GM13977 (cell line): Measurements from ENCODE around the gene DDX56.
"Not testable (repeated sequence)": the region's sequence is repeated elsewhere in the genome, so short reads cannot be mapped to it uniquely, and the experiment has no call there.

ENCODE experiments used
- DNase-seq: peaks from one replicate; pipeline ENCODE4 v3.0.0; 2012; ENCODE audit warnings: low spot score
- in situ Hi-C: fragments of 300-500 bp; cut with MboI; formaldehyde crosslinking; loops from one replicate; pipeline ENCODE4 v1.12.0; 2022; ENCODE audit warnings: low sequenced_read_pairs, low pct_unique_long_range_greater_than_20kb, mixed read lengths, inconsistent platforms; ENCODE audit not compliant: unreplicated experiment
- TF ChIP-seq, protein P1 (sequence below): IDR thresholded peaks from 2 replicates; pipeline ENCODE4 v1.5.1; 2012; ENCODE audit warnings: mild to moderate bottlenecking, control low read depth; ENCODE audit not compliant: insufficient read depth; ENCODE audit errors: extremely low read depth, missing control alignments

Gene DDX56

DNA sequence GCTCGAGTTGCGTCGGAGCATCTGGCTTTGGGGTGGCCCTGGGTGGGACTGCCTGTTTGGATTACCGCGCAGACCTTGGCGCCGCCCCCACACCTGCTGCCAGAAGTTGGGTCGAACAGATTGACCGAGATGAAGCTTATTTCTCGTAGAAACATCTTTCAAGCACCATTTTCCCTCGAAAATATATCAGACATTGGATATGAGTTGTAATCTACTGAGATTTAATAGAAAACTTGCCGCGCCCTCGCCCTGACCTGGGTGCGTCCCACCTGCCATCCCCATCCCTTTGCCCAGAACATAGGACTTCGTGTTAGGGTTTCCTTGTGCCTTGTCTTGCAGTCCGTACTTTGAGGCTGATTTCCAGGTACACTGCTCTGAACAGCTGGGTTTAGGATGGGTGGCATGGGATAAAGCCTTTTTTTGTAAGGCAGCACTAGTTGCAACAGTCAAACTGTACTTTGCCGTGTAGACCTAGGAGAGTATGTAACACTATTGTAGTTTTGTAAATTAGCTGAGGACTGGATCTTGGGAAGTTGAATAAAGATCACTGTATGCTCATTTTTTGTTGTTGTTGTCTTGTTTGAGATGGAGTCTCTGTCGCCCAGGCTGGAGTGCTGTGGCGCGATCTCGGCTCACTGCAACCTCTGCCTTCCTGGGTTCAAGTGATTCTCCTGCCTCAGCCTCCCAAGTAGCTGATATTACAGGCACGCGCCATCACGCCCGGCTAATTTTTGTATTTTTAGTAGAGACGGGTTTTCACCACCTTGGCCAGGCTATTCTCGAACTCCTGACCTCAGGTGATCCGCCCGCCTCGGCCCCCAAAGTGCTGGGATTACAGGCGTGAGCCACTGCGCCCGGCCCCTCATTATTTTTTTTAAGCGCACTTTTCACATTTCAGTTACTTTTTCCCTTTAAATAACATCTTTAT lies 33.7 kb upstream of the DDX56 start:
- TF ChIP-seq, protein P1, sequence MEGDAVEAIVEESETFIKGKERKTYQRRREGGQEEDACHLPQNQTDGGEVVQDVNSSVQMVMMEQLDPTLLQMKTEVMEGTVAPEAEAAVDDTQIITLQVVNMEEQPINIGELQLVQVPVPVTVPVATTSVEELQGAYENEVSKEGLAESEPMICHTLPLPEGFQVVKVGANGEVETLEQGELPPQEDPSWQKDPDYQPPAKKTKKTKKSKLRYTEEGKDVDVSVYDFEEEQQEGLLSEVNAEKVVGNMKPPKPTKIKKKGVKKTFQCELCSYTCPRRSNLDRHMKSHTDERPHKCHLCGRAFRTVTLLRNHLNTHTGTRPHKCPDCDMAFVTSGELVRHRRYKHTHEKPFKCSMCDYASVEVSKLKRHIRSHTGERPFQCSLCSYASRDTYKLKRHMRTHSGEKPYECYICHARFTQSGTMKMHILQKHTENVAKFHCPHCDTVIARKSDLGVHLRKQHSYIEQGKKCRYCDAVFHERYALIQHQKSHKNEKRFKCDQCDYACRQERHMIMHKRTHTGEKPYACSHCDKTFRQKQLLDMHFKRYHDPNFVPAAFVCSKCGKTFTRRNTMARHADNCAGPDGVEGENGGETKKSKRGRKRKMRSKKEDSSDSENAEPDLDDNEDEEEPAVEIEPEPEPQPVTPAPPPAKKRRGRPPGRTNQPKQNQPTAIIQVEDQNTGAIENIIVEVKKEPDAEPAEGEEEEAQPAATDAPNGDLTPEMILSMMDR = no peak
- in situ Hi-C loops = no loop called here

DNA sequence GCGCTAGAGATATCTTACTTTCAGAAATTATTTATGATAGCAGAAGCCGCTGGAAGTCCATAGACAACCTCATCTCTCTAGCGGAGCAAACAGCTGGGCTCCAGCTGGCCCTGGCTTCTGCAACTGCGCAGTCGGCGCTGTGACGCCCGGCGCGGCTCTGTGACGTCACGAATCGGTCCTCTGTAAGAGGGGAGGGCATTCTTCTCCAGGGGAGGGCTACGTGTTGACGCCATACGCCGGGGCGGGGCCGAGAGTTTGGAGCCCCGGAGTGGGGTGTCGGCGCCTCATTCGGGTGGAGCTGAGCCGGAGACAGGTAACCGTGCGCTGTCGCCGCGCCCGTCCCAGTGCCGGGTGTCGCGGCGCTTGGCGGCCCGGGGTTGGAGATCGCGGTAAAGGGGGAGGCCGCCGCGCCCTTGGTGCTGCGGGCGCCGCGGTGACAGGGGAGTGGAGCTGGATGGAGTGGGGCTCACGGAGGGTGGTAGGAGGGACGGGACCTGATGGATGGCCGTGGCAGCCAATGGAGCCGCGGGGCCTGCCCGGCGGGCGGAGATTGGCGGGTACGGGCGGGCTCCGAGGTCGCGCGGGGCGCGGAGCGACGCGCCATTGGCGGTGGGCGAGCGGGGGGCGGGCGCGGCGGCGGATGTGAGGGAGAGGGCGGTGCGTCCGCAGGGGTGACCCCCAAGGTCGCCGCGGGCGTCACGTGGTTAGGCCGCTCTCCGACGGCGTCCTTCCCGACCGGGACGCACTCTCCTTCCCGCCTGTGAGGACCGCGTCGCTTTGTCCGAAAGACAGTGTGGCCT lies 32.8 kb upstream of the DDX56 start, which contains the start of gene OGDH:
Gene OGDH, plus strand, starts transcription at position 287 of the 800 bp plus-strand sequence. CDS start 17,717 bp downstream, outside the sequence.
- peak; percentile 99 for DNase-seq
- TF ChIP-seq, protein P1 = no peak
- in situ Hi-C loops = no loop called here

More for the DNA sequence above, 33.7 kb upstream of the DDX56 start:
- peak; percentile 27 for DNase-seq

DNA sequence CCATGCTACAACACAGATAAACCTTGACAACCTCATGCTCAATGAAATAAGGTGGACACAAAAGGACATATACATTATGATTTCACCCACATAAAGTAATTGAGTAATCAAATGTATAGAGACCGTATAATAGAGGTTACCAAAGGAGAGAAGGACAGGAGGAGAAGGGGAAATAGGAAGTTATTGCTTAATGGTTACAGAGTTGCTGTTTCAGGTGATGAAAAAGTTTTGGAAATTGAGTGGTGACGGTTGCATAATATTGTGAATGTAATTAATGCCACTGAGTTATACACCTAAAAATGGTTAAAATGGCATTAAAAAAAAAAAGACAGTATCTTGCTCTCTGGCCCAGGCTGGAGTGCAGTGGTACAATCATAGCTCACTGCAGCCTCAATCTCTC lies 31.2 kb upstream of the DDX56 start:
- in situ Hi-C loops = no loop called here

DNA sequence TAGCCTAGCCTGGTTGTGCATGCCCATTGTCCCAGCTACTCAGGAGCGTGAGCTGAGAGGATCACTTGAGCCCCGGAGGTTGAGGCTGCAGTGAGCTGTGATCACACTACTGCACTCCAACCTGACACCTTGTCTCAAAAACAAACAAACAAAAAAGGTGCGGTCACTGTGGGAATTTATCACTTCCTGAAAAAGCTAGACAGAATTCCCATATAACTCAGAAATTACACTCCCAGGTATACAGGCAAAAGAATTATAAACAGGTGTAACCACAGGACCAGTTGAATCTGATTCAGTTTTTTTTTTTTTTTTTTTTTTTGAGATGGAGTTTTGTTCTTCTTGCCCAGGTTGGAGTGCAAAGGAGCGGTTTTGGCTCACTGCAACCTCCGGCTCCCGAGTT lies 29.5 kb upstream of the DDX56 start:
- no peak for DNase-seq
- TF ChIP-seq, protein P1 = no peak
- in situ Hi-C loops = no loop called here

More for the DNA sequence above, 31.2 kb upstream of the DDX56 start:
- DNase-seq = no peak
- TF ChIP-seq, protein P1 = no peak

GRCh38 chr7:44602576-44602910 lies 28.8 kb upstream of the DDX56 start:
- DNase-seq = no peak
- TF ChIP-seq, protein P1 = no peak
- in situ Hi-C loops = no loop called here

DNA sequence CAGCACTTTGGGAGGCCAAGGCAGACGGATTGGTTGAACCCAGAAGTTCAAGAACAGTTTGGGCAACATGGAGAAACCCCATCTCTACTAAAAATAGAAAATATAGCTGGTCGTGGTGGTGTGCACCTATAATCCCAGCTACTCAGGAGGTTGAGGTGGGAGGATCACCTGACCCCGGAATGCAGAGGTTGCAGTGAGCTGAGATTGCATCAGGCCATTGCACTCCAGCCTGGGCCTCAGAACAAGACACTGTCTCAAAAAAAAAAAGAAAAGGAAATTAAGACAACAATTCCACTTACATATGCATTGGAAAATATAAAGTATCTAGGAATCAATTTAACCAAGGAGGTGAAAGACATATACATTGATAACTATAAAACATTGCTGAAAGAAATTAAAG lies 25.5 kb upstream of the DDX56 start:
- in situ Hi-C loops = loop anchor here (10.0 to 25.0 kb wide), 2 partner anchors 326 to 538 kb away; no protein-coding TSS in a partner anchor
- DNase-seq = no peak
- TF ChIP-seq, protein P1 = no peak

- in situ Hi-C loops = loop anchor here (10.0 to 25.0 kb wide), 2 partner anchors 328 to 540 kb away; no protein-coding TSS in a partner anchor
- DNase-seq = not testable (repeated sequence)
Observed at GRCh38 chr7:44597181-44597580, 23.5 kb upstream of the DDX56 start.
